Measurements from ENCODE around the gene SLCO4A1. TPM values are rescaled to one million over a fixed set of nuclear protein-coding genes. Genes with fewer than 3 reads are reported as not detected.

SLCO4A1 gene
- total and polyA plus RNA-seq, 9 of the 15 experiments (the other 6 are each of a cell fraction or from before 2014, with no cell fraction given) = 1.6 to 21.9 (median 12.8) TPM

DNA sequence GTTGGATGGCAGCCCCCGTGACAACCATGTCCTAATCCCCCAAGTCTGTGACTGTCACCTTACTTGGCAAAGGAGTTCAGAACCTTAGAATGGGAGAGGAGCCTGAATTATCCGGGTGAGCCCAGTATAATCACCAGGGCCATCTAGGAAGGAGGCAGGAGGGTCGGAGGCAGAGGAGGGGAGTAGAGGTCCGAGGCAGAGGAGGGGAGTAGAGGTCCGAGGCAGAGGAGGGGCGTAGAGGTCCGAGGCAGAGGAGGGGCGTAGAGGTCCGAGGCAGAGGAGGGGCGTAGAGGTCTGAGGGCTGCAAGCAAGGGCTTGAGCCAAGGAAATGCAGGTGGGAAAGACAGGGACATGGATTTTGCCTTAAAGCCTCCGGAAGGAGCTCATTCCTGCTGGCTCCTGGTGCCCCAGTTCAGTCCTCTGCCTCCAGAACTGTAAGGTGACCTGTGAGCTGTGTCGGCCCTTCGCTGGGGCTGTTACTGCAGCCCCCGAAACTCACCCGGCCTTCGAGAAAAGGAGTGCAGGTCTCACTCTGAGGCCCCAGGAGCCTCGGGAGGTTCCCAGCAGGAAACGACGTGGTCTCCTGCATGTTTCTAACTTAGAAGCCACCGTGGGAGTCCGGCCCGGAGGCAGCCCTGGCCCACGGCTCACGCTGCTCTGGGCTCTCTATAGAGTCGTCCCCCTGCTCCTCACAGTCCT is 20.0 kb upstream of the SLCO4A1 start:
- POLR2A ChIA-PET = interaction anchor here (1.3 to 1.4 kb wide), 2 partner anchors 99 to 170 kb away, joined by 3 to 5 read pairs; no protein-coding TSS in a partner anchor
- DNase-seq (ENCODE audit: extremely low read depth in 1 of 4, low spot score in 3 of 4) = no peak
- 80% methylated on average over 24 of the region's 25 CpGs for WGBS (ENCODE audit: insufficient coverage, low coverage, missing lambda C conversion rate)
- H3K4me1 ChIP-seq (replicated peaks in 1 of 2; ENCODE audit: control insufficient read depth in 2 of 2, insufficient read depth in 2 of 2, low read length in 2 of 2) = peaks cover 13 to 73% of the 10 kb centered on the region in 2 experiments
- peaks cover 0 to 8% of the 10 kb centered on the region in 2 experiments; a peak in 2 of 5 replicates for H3K27me3 ChIP-seq (ENCODE audit: control insufficient read depth in 2 of 2, insufficient read depth in 2 of 2, low read length in 2 of 2)
- in situ Hi-C loops (cut with MboI) (no loop called here), intact Hi-C loops (cut with micrococcal nuclease) (loop anchor here (5.0 kb wide), 1 partner anchor 185 kb away; no protein-coding TSS in a partner anchor)
- no peak for ATAC-seq
- H3K4me3 ChIP-seq = no peak overlapping the region
- H2AFZ ChIP-seq (ENCODE audit: low read depth, low read length) = peak overlapping the region; percentile 90
- no peak for FAIRE-seq
- H3K9me3 ChIP-seq (replicated peaks; ENCODE audit: control insufficient read depth, insufficient read depth, low read depth, low read length) = no peaks in the 10 kb centered on the region
- no peaks in the 10 kb centered on the region for H3K79me2 ChIP-seq (ENCODE audit: control insufficient read depth, insufficient read depth, low read length)
- H3K27ac ChIP-seq (ENCODE audit: extremely low read depth, low read depth, low read length) = peak overlapping the region; percentile 95
- H4K20me1 ChIP-seq (replicated peaks; ENCODE audit: control insufficient read depth, insufficient read depth, low read length) = no peaks in the 10 kb centered on the region
- BruUV-seq (replicated peaks) = no TSS peak
- peak overlapping the region; percentile 71 to 77; a peak in 3 of 4 replicates for H3K9ac ChIP-seq (ENCODE audit: insufficient read depth in 1 of 2, low read depth in 2 of 2, low read length in 2 of 2)
- H3K36me3 ChIP-seq (ENCODE audit: control insufficient read depth, insufficient read depth, low read length) = no peaks in the 10 kb centered on the region
- no peak overlapping the region; the same call in 1 of the 2 replicates for H3K4me2 ChIP-seq (ENCODE audit: insufficient read depth, low read length)
- CTCF ChIA-PET (ENCODE audit: low intra/inter-chr PET ratio) = no interaction called here
- TF ChIP-seq TAF1 (IDR thresholded peaks at IDR 0.05; ENCODE audit: control insufficient read depth, extremely low read depth, insufficient read depth, low read length, severe bottlenecking) (no peak), RCOR1 (IDR thresholded peaks at IDR 0.05; ENCODE audit: borderline replicate concordance in 1 of 2, low read depth in 2 of 2, low read length in 2 of 2) (no peak)
- H3K9me1 ChIP-seq (ENCODE audit: control insufficient read depth, insufficient read depth, low read length) = no peaks in the 10 kb centered on the region

- ChIA-PET POLR2A (interaction anchor here (0.6 to 1.6 kb wide), 9 partner anchors 8 to 475 kb away, joined by 3 to 8 read pairs (median 4); partner anchors contain the start of gene SLCO4A1), CTCF (ENCODE audit: low intra/inter-chr PET ratio) (no interaction called here)
- Histone ChIP-seq H4K20me1 (replicated peaks; ENCODE audit: control insufficient read depth, insufficient read depth, low read length) (no peaks in the 10 kb centered on the region), H3K27me3 (ENCODE audit: control insufficient read depth in 2 of 2, insufficient read depth in 2 of 2, low read length in 2 of 2) (peaks cover 0 to 14% of the 10 kb centered on the region in 2 experiments; a peak in 2 of 5 replicates), H3K4me3 (no peak overlapping the region), H3K4me1 (replicated peaks in 1 of 2; ENCODE audit: control insufficient read depth in 2 of 2, insufficient read depth in 2 of 2, low read length in 2 of 2) (peaks cover 13 to 67% of the 10 kb centered on the region in 2 experiments), H3K4me2 (ENCODE audit: insufficient read depth, low read length) (peak overlapping the region; percentile 86), H3K79me2 (ENCODE audit: control insufficient read depth, insufficient read depth, low read length) (no peaks in the 10 kb centered on the region), H2AFZ (ENCODE audit: low read depth, low read length) (peak overlapping the region; percentile 90), H3K9ac (ENCODE audit: insufficient read depth in 1 of 2, low read depth in 2 of 2, low read length in 2 of 2) (peak overlapping the region; percentile 71 to 77), H3K27ac (ENCODE audit: extremely low read depth, low read depth, low read length) (peak overlapping the region; percentile 95), H3K9me1 (ENCODE audit: control insufficient read depth, insufficient read depth, low read length) (no peaks in the 10 kb centered on the region), H3K9me3 (replicated peaks; ENCODE audit: control insufficient read depth, insufficient read depth, low read depth, low read length) (no peaks in the 10 kb centered on the region), H3K36me3 (ENCODE audit: control insufficient read depth, insufficient read depth, low read length) (no peaks in the 10 kb centered on the region)
- intact Hi-C loops (cut with micrococcal nuclease) = loop anchor here (1.0 to 5.0 kb wide), 2 partner anchors 19 to 184 kb away; partner anchors contain the start of gene SLCO4A1
- ATAC-seq (no peak; the same call in 2 of the 3 replicates), FAIRE-seq (no peak), DNase-seq (ENCODE audit: extremely low read depth in 1 of 4, low spot score in 3 of 4) (no peak)
- in situ Hi-C loops (cut with MboI) = no loop called here
- no TSS peak for BruUV-seq (replicated peaks)
- 73% methylated on average over 9 of the region's 29 CpGs for WGBS (ENCODE audit: insufficient coverage, low coverage, missing lambda C conversion rate)
- TF ChIP-seq HDAC6 (IDR thresholded peaks at IDR 0.05; ENCODE audit: low read depth, low read length) = no peak
- TF ChIP-seq ZNF324 (CRISPR knock-in tag; IDR thresholded peaks at IDR 0.05) = no peak
- no peak for TF ChIP-seq MXI1 (IDR thresholded peaks at IDR 0.05; ENCODE audit: low read depth, low read length)
- TF ChIP-seq SRSF3 (IDR thresholded peaks at IDR 0.05; ENCODE audit: insufficient read depth, low read length) = 0 out of 2 replicates have a peak, but pooled peaks have one; percentile 70
- TF ChIP-seq E2F3 (CRISPR knock-in tag; IDR thresholded peaks at IDR 0.05) = no peak
- peak; percentile 52; the same call in 1 of the 2 replicates for TF ChIP-seq ZFX (CRISPR knock-in tag; IDR thresholded peaks at IDR 0.05)
- TF ChIP-seq SMARCA5 (IDR thresholded peaks at IDR 0.05) = no peak
- TF ChIP-seq, protein P1, sequence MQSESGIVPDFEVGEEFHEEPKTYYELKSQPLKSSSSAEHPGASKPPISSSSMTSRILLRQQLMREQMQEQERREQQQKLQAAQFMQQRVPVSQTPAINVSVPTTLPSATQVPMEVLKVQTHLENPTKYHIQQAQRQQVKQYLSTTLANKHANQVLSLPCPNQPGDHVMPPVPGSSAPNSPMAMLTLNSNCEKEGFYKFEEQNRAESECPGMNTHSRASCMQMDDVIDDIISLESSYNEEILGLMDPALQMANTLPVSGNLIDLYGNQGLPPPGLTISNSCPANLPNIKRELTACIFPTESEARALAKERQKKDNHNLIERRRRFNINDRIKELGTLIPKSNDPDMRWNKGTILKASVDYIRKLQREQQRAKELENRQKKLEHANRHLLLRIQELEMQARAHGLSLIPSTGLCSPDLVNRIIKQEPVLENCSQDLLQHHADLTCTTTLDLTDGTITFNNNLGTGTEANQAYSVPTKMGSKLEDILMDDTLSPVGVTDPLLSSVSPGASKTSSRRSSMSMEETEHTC (IDR thresholded peaks at IDR 0.05) = no peak
- TF ChIP-seq XRCC3 (IDR thresholded peaks at IDR 0.05) = no peak
- no peak for TF ChIP-seq SMAD3 (CRISPR knock-in tag; conservative IDR thresholded peaks at IDR 0.05)
Observed at GRCh38 chr20:62622877-62623487, 19.3 kb upstream of the SLCO4A1 start.

Measured in K562 (cell line).